Endothelial cell of hepatic sinusoid (primary cell): ENCODE measurements around the gene ZDHHC6.
"Not testable (repeated sequence)": the region's sequence is repeated elsewhere in the genome, so short reads cannot be mapped to it uniquely, and the experiment has no call there.

Experiments used
- in situ Hi-C: cut with HindIII; loops from 2 replicates; pipeline ENCODE4 v1.10.0; 2017; ENCODE audit warnings: low sequenced_read_pairs

ZDHHC6 gene

GRCh38 chr10:112393341-112393740 lies 53.4 kb downstream of the ZDHHC6 start:
- in situ Hi-C loops = no loop called here

GRCh38 chr10:112390125-112390703 lies 56.5 kb downstream of the ZDHHC6 start:
- in situ Hi-C loops = no loop called here

DNA sequence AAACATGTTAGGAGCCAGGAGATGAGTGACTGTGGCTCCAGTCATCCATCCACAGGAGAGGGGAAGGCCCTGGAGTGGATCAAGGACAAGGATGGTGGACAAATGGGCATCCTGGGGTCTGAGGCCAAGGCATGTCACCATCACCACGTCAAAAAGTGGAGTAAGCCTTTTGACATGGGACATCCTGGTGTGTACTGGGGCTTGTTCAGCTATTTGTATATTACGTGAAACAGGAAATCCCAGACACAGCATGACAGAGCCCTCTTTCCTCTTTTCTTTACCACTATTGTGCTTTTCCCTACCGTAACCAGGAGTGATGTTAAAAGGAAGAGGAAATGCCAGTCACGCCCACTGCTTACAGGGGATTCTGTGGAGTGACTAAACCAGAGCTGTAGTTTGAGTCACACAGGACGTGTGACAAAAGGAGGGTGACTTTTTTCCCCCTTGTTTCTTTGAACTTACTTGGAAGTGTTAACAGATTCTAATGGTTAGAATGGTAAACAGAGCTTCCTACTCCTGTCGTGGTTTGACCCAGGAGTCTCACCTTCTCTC lies 57.4 kb downstream of the ZDHHC6 start:
- in situ Hi-C loops = no loop called here

GRCh38 chr10:112388548-112388947 lies 58.2 kb downstream of the ZDHHC6 start:
- in situ Hi-C loops = no loop called here

DNA sequence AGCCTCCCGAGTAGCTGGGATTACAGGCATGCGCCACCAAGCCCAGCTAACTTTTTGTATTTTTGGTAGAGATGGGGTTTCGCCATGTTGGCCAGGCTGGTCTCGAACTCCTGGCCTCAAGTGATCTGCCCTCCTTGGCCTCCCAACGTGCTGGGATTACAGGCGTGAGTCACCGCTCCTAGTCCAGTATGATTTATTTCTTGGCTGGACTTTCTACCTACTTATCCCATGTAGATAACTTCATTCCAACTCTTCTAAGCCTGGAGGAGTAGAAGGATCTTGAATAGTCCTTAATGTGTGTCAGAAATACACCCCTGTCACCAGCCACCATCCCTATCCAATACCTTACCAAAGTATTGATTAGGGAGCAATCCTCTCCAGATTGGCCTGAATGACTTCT lies 58.7 kb downstream of the ZDHHC6 start:
- in situ Hi-C loops = not testable (repeated sequence)

DNA sequence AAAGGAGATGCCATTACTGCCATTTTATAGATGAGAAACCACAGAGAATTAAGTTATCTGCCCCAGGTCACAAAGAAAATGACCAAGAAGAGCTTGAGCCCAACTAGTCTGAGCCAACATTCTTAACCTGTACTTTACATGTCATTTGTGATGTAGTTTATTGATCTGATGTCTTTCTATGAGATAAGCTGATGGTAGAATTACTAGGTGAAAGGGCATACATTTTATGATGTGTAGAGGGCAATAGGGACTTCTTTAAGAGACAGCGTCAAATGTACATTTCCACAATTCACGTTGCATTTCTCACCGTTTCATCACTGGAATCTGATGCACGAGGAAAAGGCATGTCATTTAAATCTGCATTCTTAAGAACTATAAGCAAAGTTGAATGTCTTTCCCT lies 61.5 kb downstream of the ZDHHC6 start:
- in situ Hi-C loops = no loop called here

- in situ Hi-C loops = no loop called here
Measured at GRCh38 chr10:112384141-112384540, 62.6 kb downstream of the ZDHHC6 start.

DNA sequence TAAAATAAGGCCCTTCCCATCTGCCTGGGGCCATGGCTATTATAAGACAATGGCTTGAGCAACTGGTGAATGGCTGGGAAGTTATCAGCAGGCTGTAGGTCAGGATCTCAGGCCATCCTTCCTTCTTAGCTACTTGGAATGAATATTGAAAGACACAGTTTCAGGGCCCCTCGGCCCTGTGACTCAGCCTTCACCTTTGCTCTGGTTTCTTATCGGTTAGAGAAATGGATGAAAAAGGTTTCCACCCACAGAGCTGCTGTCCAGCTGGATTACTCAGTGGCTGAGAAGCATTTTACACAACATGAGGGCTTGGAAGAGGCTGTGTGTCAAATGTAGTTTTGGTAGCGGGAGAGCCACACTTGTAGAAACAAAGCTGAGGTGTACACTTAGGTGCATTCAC lies 63.4 kb downstream of the ZDHHC6 start:
- in situ Hi-C loops = no loop called here

- in situ Hi-C loops = no loop called here
Measured at GRCh38 chr10:112382515-112383235, 64.0 kb downstream of the ZDHHC6 start.
